ENCODE results near the gene DNAH3. TPM values are rescaled to one million over a fixed set of nuclear protein-coding genes. Genes with fewer than 3 reads are reported as not detected.
"Not testable (repeated sequence)": the region's sequence is repeated elsewhere in the genome, so short reads cannot be mapped to it uniquely, and the experiment has no call there.

DNAH3 gene
- total RNA-seq, 1 experiment from 2014 or later = 0.70 TPM

- Histone ChIP-seq H3K36me3 (ENCODE audit: low read depth) (peaks cover 42% of the 10 kb centered on the region), H3K27ac (no peak overlapping the region), H3F3A (ENCODE audit: insufficient read depth, low read depth) (no peaks in the 10 kb centered on the region), H3K9me3 (ENCODE audit: insufficient read depth, low read depth) (no peaks in the 10 kb centered on the region), H2AFZ (no peak overlapping the region), H3K79me2 (ENCODE audit: low read depth) (no peaks in the 10 kb centered on the region), H3K4me3 (no peak overlapping the region), H4K20me1 (ENCODE audit: insufficient read depth) (no peaks in the 10 kb centered on the region), H3K27me3 (ENCODE audit: insufficient read depth, low read depth) (no peaks in the 10 kb centered on the region), H3K4me1 (replicated peaks; ENCODE audit: insufficient read depth) (no peaks in the 10 kb centered on the region), H3K4me2 (no peak overlapping the region), H3K9me2 (ENCODE audit: insufficient read depth) (no peaks in the 10 kb centered on the region)
- no TSS peak for BruUV-seq (replicated peaks)
- intact Hi-C loops (cut with micrococcal nuclease; ENCODE audit: unreplicated experiment) = no loop called here
- ChIA-PET CTCF (no interaction called here), POLR2A (ENCODE audit: unreplicated experiment) (no interaction called here)
- TF ChIP-seq CTCF (conservative IDR thresholded peaks at IDR 0.05) (no peak), EZH2 (IDR thresholded peaks at IDR 0.05; ENCODE audit: low read depth) (no peak)
- DNase-seq = no peak
Observed at GRCh38 chr16:21175397-21175796, 24.8 kb upstream of the DNAH3 start.

DNA sequence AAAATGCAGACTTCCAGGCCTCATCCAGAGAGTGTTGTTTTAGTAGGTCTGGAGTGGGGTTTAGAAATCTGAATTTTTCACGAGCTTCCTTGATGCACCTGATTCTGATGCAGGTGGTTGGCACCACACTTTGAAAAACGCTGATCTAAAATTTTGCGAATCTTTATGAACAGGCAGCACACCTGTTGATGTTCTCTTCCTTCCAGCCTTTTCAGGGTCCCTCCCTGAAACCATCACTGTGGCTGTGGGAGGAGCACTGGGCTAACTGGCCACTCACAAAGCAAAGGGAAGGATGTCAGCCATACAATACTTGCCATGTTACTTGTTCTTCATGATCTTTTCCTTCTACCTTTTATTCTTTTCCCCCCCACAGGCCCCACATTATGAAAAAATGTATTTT is 22.0 kb upstream of the DNAH3 start:
- no peak overlapping the region for H3K4me3 ChIP-seq
- no peak for DNase-seq
- CTCF ChIA-PET = no interaction called here
- POLR2A ChIA-PET (ENCODE audit: unreplicated experiment) = interaction anchor here (0.6 kb wide), 1 partner anchor 138 kb away, joined by 3 read pairs; no protein-coding TSS in a partner anchor
- H3K36me3 ChIP-seq (ENCODE audit: low read depth) = peaks cover 34% of the 10 kb centered on the region
- BruUV-seq (replicated peaks) = no TSS peak
- no peak overlapping the region for H3K4me2 ChIP-seq
- H3K4me1 ChIP-seq (replicated peaks; ENCODE audit: insufficient read depth) = no peaks in the 10 kb centered on the region
- no peaks in the 10 kb centered on the region for H3K27me3 ChIP-seq (ENCODE audit: insufficient read depth, low read depth)
- no peaks in the 10 kb centered on the region; the same call in 1 of the 2 replicates for H3F3A ChIP-seq (ENCODE audit: insufficient read depth, low read depth)
- H3K9me2 ChIP-seq (ENCODE audit: insufficient read depth) = no peaks in the 10 kb centered on the region
- intact Hi-C loops (cut with micrococcal nuclease; ENCODE audit: unreplicated experiment) = no loop called here
- no peaks in the 10 kb centered on the region for H3K9me3 ChIP-seq (ENCODE audit: insufficient read depth, low read depth)
- no peaks in the 10 kb centered on the region for H4K20me1 ChIP-seq (ENCODE audit: insufficient read depth)
- no peak for TF ChIP-seq CTCF (conservative IDR thresholded peaks at IDR 0.05)
- TF ChIP-seq EZH2 (IDR thresholded peaks at IDR 0.05; ENCODE audit: low read depth) = no peak
- H2AFZ ChIP-seq = no peak overlapping the region
- H3K79me2 ChIP-seq (ENCODE audit: low read depth) = 0 out of 2 replicates have a peak, but pooled peaks cover 3% of the 10 kb centered on the region
- no peak overlapping the region for H3K27ac ChIP-seq

DNA sequence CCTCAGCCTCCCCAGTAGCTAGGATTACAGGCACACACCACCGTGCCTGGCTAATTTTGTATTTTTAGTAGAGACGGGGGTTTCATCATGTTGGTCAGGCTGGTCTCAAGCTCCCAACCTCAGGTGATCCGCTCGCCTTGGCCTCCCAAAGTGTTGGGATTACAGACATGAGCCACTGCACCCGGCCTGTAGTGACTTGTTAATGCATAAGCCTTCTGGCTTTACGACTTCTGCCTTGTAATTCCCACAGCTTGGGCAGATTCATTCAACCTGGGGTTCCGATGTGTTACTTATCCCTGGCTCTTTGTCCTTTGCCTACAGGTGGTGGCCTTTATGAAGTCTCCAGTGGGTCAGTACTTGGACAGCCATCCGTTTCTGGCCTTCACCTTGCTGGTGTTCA is 19.5 kb upstream of the DNAH3 start:
- H3K4me3 ChIP-seq; CTCF ChIA-PET; H3K27ac ChIP-seq; H3K79me2 ChIP-seq (ENCODE audit: low read depth); BruUV-seq (replicated peaks); H3K27me3 ChIP-seq (ENCODE audit: insufficient read depth, low read depth); DNase-seq; POLR2A ChIA-PET (ENCODE audit: unreplicated experiment); H2AFZ ChIP-seq; H3F3A ChIP-seq (ENCODE audit: insufficient read depth, low read depth); H4K20me1 ChIP-seq (ENCODE audit: insufficient read depth); H3K4me2 ChIP-seq; H3K9me2 ChIP-seq (ENCODE audit: insufficient read depth); H3K4me1 ChIP-seq (replicated peaks; ENCODE audit: insufficient read depth); H3K9me3 ChIP-seq (ENCODE audit: insufficient read depth, low read depth); intact Hi-C loops (cut with micrococcal nuclease; ENCODE audit: unreplicated experiment): not testable (repeated sequence)
- H3K36me3 ChIP-seq (ENCODE audit: low read depth) = peaks cover 28% of the 10 kb centered on the region

Measured in PC-9 (cell line).